GM18499 (cell line): ENCODE measurements around the gene NSUN3.

Source experiments
- ATAC-seq: cut with Tn5 transposase; IDR thresholded peaks from one replicate; pipeline ENCODE4 v1.9.1; 2021; ENCODE audit warnings: moderate number of reproducible peaks; ENCODE audit not compliant: insufficient read depth, unreplicated experiment

The NSUN3 gene

DNA sequence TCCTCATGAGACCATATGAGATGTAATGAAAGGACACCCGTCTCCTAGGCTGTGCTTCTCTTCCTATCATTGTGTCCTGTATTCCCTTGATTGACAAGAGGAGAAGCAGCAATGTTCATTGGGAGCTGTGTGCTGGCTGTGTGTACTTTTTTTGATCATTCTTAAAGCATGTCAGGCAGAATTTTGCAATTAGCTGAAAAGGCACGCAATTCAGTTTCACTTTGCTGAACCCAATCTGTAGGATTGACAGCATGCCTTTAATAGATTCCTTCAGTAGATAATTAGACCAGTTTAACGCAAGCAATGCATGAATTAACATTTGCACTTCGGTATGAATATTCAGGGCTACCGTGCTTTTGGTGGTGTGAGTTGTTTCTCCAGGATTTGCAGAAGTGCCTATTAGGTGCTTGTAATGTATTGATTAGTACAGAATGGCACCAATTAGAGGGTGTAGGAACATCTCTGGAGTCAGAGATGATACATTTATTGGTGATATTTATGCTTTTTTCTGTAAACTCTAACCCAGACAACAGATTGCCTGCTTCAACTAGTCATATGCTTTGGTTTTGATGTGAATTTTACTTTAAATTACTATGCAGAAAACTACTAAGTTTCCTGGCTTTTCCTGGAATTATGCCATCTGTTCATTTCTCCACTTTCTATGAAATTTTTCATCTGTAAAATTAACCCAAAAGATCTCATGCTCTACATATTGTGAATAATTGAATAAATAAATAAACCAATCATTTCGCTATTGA, 114.3 kb downstream of the NSUN3 start:
- no peak for ATAC-seq
